NCI-H187 (cell line): ENCODE results near the gene VILL.

Experiments used
- DNase-seq, 2 experiments: peaks; one replicate each; lab custom pipeline; 2025; lab: John Stamatoyannopoulos, UW

The VILL gene

DNA sequence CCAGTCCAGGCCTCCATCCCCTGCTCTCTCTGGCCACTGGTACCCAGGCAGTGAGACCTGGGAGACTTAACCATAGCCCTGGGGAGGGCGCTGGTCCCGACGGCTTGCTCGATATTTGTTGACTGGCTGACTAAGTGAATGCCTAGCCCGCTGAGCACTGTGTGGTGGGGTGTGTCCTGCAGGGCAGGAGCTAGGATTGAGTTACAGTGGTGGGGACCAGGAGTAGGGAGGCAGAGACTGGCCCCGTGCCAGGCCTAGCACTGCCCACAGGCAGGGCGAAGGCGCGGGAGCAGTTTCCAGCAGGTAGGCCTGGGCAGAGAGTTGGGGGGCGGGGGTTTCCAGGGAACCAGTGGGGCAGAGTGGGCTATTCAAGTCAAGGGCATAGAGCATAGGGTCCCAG, at the start of gene VILL:
Gene VILL (plus strand): TSS at position 260 of the 400 bp plus-strand sequence. CDS start 2,887 bp downstream, outside the sequence.
- no peak for DNase-seq

GRCh38 chr3:37941608-37942508, 48.7 kb upstream of the VILL start:
- DNase-seq, result no peak

DNA sequence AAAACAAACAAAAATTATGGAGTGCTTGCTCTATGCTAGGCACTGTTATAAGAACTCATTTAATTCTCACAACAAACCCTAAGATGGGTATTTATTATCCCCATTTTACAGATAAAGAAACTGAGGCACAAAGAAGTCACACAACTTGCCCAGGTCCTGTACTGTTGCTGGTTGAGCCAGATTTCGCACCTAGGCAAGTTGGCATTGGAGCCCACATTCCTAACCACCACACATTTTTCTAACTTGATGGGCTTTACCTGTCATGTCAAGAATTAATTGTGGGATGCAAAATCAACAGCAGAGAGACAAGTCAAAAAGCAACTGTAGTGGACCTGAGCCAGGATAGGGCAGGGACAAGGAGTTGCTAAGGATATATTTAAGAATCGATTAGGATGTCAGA, 47.9 kb upstream of the VILL start:
- no peak for DNase-seq

- no peak for DNase-seq
Observed at GRCh38 chr3:37943126-37943525, 47.5 kb upstream of the VILL start.

DNA sequence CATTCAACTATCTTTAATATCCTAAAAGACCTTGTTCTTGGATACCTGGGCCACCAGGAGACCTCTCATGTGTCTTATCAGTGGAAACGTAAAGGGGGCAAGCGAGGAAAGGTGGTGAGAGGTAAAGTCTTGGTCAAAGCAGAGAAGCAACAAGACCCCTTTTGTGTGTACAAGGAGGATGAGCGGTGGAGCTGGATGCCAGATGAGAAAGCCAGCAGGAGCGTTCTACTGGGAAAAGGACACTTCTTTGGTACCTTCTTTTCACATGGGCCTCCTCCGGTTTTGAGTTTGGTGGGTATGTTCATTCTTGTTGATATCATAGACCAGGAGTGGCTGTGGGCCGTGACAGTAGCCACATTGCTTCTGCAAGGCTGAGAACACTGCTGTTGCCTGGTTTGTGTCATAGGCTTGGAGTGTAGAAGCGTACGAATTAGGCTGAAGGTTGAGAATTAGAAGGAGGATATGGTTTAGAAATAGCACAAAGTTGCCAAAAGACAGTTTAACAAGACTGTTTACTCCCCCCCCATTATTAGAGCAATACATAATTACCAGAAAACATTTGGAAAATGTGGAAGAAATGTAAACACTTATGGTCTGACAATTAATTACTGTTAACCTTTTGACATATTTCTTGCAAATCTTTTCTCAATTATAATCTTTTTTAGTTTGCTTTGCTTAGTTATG, 46.8 kb upstream of the VILL start:
- DNase-seq, result no peak

- no peak for DNase-seq
Observed at GRCh38 chr3:37944391-37944842, 46.2 kb upstream of the VILL start.

- DNase-seq, result no peak
Observed at GRCh38 chr3:37945156-37945806, 45.3 kb upstream of the VILL start.

DNA sequence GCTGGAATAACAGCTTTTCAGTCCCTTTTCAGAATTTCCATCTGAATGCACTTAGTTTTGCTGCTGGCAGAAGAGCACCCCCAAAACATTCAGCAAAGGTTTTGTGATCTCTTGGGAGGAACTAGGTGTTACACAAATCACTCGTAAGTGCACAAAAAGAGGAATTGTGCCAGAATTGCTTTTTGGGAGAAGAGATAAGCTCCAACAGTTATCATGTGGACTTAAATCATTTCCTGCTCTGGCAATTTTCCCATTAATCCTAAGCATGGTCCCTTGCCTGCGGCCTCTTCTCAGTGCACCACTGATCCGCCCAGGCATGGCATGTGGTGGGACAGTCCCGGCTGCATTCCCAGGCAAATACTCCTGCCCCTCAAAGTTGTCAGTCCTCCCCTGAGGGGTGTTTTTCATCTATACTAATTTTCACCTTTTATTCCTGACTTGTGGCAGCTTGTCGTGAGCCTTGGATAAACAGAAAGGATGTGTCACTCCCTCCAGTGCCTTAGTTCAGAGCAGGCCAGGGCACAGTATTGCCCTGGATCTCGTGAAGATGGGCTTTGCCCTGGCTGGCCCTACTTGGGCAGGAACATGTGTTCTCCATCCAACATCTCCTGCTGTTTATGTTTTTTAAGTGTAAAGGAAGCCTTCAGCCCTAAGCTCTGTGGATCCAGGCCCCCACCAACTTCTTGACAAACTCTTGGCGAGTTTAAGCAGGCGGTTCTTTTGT, 44.6 kb upstream of the VILL start:
- DNase-seq, result no peak

DNA sequence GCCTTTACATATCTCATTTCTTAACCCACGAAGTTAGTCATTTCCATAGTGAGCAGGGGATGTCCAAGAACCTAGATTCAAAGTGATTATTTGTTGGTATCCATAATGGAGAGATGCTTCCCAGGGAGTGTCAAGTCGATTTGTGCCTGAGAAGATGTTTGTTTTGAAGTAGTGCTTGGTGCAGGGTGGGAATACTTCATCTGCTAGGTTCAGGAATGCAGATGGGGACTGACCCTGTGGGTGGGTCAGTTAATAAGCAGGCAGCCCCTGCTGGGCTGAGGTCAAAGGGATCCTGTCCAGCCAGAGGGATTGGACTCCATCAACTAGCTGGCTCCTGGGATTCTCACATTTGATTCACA, 44.1 kb upstream of the VILL start:
- DNase-seq, result no peak

- DNase-seq, result no peak
Observed at GRCh38 chr3:37949866-37950265, 40.7 kb upstream of the VILL start.

GRCh38 chr3:37952564-37952963, 38.0 kb upstream of the VILL start:
- DNase-seq, result no peak

- DNase-seq, result no peak
Observed at GRCh38 chr3:37953226-37953625, 37.4 kb upstream of the VILL start.

DNA sequence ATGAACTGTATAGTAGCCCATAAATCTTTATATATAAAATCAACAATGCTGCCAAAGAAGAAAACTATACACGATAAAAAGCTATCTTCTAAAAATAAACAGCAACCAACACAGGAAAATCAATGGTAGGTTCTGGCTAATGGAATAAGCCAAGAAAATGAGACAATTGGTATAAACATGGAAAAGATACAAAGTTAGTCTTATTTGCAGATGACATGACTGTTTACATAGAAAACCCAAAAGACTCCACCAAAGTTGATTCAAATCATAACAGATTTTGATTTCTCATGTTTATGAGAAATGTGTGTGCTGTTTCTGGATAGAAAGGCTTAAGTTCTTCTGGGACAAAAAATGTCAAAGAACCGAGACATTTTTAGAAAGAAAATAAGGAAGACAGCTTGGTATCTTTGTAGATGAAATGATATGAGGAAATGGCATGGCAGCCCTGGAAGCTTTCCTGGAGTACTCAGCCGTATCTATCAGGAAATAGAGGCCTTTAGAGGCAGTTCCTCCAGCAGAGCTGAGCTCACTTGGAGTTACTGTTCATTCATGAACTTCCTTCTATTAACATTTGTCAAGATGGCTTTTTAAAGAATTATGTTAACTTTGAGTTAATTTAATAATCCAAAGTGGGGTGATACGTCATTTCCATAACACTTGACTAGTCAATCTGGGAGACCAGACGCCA, 36.7 kb upstream of the VILL start:
- no peak for DNase-seq

- no peak for DNase-seq
Observed at GRCh38 chr3:37954881-37955280, 35.7 kb upstream of the VILL start.

GRCh38 chr3:37955918-37956707, 34.5 kb upstream of the VILL start:
- DNase-seq, result no peak

- DNase-seq, result no peak
Observed at GRCh38 chr3:37956723-37957538, 33.7 kb upstream of the VILL start.

DNA sequence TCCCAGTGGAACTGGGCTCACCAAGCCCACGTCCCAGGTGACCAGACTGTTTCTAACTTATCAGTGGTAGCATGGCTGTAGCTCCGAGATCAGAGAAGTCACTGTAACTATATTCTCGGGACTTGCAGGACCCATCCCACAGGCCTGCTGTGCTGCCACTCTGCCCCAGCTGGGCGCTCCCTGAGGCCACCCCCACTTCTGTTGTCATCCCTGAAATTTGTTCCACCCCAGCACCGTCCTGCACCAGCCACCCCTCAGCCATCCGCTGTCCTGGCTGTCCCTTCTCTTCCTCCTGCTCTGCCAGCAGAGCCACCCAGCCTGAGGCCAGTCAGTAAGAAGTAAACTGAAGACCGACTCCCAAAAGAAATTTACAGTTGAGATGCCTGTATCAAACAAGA, 33.0 kb upstream of the VILL start:
- DNase-seq, result no peak

DNA sequence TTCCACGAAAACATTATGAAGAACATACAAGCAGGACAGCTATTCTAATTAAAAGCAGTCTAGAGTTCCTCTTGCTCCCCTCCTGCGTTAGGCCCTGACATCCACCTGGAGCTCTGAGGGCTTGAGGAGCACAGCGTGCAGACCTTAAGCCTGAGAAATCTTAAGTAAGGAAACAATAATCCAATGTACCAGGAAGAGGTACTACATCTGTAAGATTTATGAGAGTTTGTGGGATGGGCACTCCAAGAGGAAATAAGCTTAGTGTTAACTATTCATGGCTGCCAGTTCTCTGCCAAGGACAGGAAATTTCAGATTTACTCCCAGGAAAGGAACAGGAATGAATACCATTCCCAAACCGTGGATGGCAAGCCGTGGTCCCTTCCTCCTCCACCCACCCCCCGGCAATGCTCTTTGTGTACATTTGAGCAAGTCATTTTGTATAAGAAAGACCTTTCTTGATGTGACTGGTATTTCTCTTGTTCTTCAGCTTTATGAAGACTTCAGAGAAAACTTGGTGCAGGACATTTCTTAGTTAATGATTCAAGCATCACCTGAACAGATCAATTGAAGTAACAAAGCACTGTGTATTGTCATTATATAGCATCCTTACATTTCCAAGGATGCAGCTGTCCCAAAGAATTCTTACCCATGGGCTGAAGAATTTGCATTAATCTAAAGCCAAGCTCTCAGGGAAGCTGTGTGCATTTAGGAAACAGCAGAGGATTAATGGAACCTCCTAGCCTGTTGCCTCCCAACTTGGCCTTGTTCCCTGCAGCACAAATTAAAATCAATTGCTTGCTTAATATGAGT, 28.8 kb upstream of the VILL start:
- no peak for DNase-seq

GRCh38 chr3:37963016-37963415, 27.6 kb upstream of the VILL start:
- no peak for DNase-seq
